IMR-90 (cell line): Measurements from ENCODE around the gene GUF1.

Source experiments
- BHLHE40 ChIP-seq: fragments of 150-350 bp; IDR thresholded peaks from 2 replicates; pipeline ENCODE4 v1.6.1; 2016; ENCODE audit warnings: mild to moderate bottlenecking, low read depth, low read length
- CEBPB ChIP-seq: IDR thresholded peaks from 2 replicates; pipeline ENCODE4 v1.6.1; 2012; ENCODE audit warnings: low read depth, low read length, improper control_type of control experiment
- CHD1 ChIP-seq: IDR thresholded peaks from 2 replicates; pipeline ENCODE4 v1.6.1; 2012; ENCODE audit warnings: low read depth, low read length, improper control_type of control experiment
- FOS ChIP-seq: fragments of 150-350 bp; IDR thresholded peaks from 2 replicates; pipeline ENCODE4 v1.6.1; 2016; ENCODE audit warnings: low read depth, low read length
- POLR2A ChIP-seq: IDR thresholded peaks from 2 replicates; pipeline ENCODE4 v1.6.1; 2012; ENCODE audit warnings: mild to moderate bottlenecking, low read depth, low read length
- RAD21 ChIP-seq: IDR thresholded peaks from 2 replicates; pipeline ENCODE4 v1.6.1; 2012; ENCODE audit warnings: low read length, improper control_type of control experiment
- RFX5 ChIP-seq: IDR thresholded peaks from 2 replicates; pipeline ENCODE4 v1.8.0; 2012; ENCODE audit warnings: low read depth, mild to moderate bottlenecking, low read length, moderate library complexity
- TF ChIP-seq, protein P1 (sequence below): conservative IDR thresholded peaks from 2 replicates; pipeline ENCODE4 v1.5.1; 2012; ENCODE audit warnings: mild to moderate bottlenecking, low read depth, low read length, improper control_type of control experiment
- TF ChIP-seq, protein P2 (sequence below): fragments of 150-350 bp; IDR thresholded peaks from 2 replicates; pipeline ENCODE4 v1.6.1; 2016; ENCODE audit warnings: low read depth, mild to moderate bottlenecking, low read length, moderate library complexity, borderline replicate concordance

DNA sequence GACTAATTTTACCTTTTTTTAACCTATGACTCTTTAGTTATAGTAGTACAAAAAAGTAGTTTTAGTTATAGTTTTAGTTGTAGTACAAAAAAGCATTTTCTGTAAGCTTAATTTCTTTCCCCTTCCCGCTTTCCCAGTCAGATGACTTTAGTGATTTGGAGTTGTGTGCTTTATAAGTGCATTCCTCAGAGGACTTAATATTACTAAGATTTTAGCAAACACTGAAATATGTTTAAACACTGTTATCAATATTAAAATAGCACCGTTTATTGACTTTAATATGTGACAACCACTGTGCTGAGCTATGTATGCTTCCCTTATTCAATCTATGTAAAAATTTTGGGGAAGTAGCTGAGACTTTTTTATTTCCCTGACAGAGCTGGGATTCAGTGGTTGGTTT is 22.8 kb downstream of the GUF1 start:
- TF ChIP-seq, protein P1, sequence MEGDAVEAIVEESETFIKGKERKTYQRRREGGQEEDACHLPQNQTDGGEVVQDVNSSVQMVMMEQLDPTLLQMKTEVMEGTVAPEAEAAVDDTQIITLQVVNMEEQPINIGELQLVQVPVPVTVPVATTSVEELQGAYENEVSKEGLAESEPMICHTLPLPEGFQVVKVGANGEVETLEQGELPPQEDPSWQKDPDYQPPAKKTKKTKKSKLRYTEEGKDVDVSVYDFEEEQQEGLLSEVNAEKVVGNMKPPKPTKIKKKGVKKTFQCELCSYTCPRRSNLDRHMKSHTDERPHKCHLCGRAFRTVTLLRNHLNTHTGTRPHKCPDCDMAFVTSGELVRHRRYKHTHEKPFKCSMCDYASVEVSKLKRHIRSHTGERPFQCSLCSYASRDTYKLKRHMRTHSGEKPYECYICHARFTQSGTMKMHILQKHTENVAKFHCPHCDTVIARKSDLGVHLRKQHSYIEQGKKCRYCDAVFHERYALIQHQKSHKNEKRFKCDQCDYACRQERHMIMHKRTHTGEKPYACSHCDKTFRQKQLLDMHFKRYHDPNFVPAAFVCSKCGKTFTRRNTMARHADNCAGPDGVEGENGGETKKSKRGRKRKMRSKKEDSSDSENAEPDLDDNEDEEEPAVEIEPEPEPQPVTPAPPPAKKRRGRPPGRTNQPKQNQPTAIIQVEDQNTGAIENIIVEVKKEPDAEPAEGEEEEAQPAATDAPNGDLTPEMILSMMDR = no peak
- TF ChIP-seq BHLHE40 (no peak), RFX5 (no peak), FOS (no peak), POLR2A (no peak), RAD21 (no peak), CHD1 (no peak), CEBPB (no peak)
- TF ChIP-seq, protein P2, sequence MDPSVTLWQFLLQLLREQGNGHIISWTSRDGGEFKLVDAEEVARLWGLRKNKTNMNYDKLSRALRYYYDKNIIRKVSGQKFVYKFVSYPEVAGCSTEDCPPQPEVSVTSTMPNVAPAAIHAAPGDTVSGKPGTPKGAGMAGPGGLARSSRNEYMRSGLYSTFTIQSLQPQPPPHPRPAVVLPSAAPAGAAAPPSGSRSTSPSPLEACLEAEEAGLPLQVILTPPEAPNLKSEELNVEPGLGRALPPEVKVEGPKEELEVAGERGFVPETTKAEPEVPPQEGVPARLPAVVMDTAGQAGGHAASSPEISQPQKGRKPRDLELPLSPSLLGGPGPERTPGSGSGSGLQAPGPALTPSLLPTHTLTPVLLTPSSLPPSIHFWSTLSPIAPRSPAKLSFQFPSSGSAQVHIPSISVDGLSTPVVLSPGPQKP = no peak
